ENCODE data around the gene L3MBTL4.

L3MBTL4 gene

GRCh38 chr18:6341709-6342108 is 73.0 kb downstream of the L3MBTL4 start:
- no peak for DNase-seq (ENCODE audit: low read depth, low spot score)
- ChIA-PET POLR2A (no interaction called here), CTCF (no interaction called here)
- H3K4me3 ChIP-seq (ENCODE audit: low read depth, low read length): no peak overlapping the region
- TF ChIP-seq, protein P1, sequence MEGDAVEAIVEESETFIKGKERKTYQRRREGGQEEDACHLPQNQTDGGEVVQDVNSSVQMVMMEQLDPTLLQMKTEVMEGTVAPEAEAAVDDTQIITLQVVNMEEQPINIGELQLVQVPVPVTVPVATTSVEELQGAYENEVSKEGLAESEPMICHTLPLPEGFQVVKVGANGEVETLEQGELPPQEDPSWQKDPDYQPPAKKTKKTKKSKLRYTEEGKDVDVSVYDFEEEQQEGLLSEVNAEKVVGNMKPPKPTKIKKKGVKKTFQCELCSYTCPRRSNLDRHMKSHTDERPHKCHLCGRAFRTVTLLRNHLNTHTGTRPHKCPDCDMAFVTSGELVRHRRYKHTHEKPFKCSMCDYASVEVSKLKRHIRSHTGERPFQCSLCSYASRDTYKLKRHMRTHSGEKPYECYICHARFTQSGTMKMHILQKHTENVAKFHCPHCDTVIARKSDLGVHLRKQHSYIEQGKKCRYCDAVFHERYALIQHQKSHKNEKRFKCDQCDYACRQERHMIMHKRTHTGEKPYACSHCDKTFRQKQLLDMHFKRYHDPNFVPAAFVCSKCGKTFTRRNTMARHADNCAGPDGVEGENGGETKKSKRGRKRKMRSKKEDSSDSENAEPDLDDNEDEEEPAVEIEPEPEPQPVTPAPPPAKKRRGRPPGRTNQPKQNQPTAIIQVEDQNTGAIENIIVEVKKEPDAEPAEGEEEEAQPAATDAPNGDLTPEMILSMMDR (IDR thresholded peaks at IDR 0.05; ENCODE audit: insufficient read depth, low read length, missing control alignments): no peak

DNA sequence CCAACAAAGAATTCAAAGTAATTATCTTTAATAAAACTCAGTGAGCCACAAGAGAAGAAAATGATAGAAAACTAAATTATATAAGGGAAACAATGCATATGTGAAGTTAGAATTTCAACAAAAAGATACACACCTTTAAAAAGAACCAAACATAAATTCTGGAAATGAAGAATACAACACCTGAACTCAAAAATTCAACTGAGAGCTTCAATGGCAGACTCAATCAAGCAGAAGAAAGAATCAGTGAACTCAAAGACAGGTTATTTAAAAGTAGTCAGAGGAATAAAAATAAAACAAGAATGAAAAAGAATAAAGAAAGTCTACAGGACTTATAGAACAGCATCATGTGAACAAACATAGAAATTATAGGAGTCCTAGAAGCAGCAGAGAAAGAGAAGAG is 73.4 kb downstream of the L3MBTL4 start:
- CTCF ChIA-PET: no interaction called here
- DNase-seq (ENCODE audit: low read depth, low spot score): no peak
- no peak overlapping the region for H3K4me3 ChIP-seq (ENCODE audit: low read depth, low read length)
- POLR2A ChIA-PET: no interaction called here
- TF ChIP-seq, protein P1 (IDR thresholded peaks at IDR 0.05; ENCODE audit: insufficient read depth, low read length, missing control alignments): no peak

- no peak overlapping the region for H3K4me3 ChIP-seq (ENCODE audit: low read depth, low read length)
- ChIA-PET CTCF (no interaction called here), POLR2A (no interaction called here)
- TF ChIP-seq, protein P1 (IDR thresholded peaks at IDR 0.05; ENCODE audit: insufficient read depth, low read length, missing control alignments): no peak
- DNase-seq (ENCODE audit: low read depth, low spot score): no peak
These were observed 74.6 kb downstream of the L3MBTL4 start for GRCh38 chr18:6340121-6340520.

DNA sequence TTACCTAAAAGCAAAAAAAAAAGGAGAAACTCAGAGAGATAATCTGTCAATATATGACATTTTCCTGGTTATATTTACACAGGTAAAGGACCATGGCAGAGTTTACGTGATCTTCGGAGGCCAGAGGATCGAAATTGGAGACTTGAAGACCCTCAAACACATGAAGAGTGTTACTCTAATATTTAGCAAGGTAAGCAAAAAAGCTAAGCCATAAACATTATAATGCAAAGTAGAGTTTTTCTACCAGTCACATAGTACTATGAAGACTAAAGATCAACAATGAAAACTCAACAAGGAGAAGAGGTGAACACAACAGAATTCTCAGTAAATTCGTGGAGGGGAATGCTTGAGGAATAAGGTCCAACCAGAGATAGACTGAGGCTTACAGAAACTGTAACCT is 78.5 kb downstream of the L3MBTL4 start:
- CTCF ChIA-PET: no interaction called here
- TF ChIP-seq, protein P1 (IDR thresholded peaks at IDR 0.05; ENCODE audit: insufficient read depth, low read length, missing control alignments): no peak

GRCh38 chr18:6333981-6334380 is 80.7 kb downstream of the L3MBTL4 start:
- no peak overlapping the region for H3K4me3 ChIP-seq (ENCODE audit: low read depth, low read length)
- no peak for DNase-seq (ENCODE audit: low read depth, low spot score)
- ChIA-PET POLR2A (no interaction called here), CTCF (no interaction called here)
- TF ChIP-seq, protein P1 (IDR thresholded peaks at IDR 0.05; ENCODE audit: insufficient read depth, low read length, missing control alignments): no peak

More for the DNA sequence above, 78.5 kb downstream of the L3MBTL4 start:
- no peak overlapping the region for H3K4me3 ChIP-seq (ENCODE audit: low read depth, low read length)
- POLR2A ChIA-PET: no interaction called here
- no peak for DNase-seq (ENCODE audit: low read depth, low spot score)

DNA sequence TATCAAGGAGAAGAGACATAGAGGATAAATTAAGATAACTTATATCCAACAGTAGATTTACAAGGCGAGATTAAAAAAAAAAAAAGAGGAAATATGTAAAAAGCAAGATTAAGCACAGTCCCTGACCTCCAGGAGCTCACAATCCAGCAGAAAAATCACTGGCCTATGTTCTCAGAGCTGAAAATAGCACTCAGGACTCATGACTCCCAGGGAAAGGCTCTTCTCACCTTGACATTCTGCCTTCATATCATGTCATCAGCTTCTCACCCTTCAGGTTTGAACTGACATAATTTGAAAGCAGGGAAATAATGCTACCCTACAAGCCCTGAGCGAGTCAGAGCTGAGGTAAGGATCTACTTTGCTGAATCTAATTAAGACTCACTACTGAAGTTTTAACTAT is 82.8 kb downstream of the L3MBTL4 start:
- TF ChIP-seq, protein P1 (IDR thresholded peaks at IDR 0.05; ENCODE audit: insufficient read depth, low read length, missing control alignments): no peak
- ChIA-PET POLR2A (no interaction called here), CTCF (no interaction called here)
- no peak overlapping the region for H3K4me3 ChIP-seq (ENCODE audit: low read depth, low read length)
- no peak for DNase-seq (ENCODE audit: low read depth, low spot score)
